H1 (cell line): ENCODE measurements around the gene DIP2C. TPM values are rescaled to one million over a fixed set of nuclear protein-coding genes. Genes with fewer than 3 reads are reported as not detected.

Source experiments
- CTCF ChIA-PET: fragments of 300-600 bp; sonication (Branson Sonifier 250); formaldehyde crosslinking; loops from one replicate; lab custom pipeline; 2021; ENCODE audit not compliant: partially characterized antibody; lab: Charles Lee
- POLR2A ChIA-PET: fragments of 300-600 bp; sonication (Branson Sonifier 250); formaldehyde crosslinking; loops from one replicate; lab custom pipeline; 2021; ENCODE audit warnings: inconsistent platforms; ENCODE audit not compliant: partially characterized antibody; lab: Charles Lee
- DNase-seq, 2 experiments: peaks; one replicate each; pipeline versions ENCODE4 v3.0.0 to v3.0.0-alpha.2; 2010 to 2022; ENCODE audit warnings: low spot score in 2 of 2, low read depth in 1 of 2, mixed read lengths in 1 of 2
- FAIRE-seq: peaks from 2 replicates; lab custom pipeline; 2011; peaks lifted over from hg19 to GRCh38; lab: Jason Lieb, UNC
- H2AFZ ChIP-seq: 2 replicates; pipeline ENCODE4 v1.8.1; 2012; ENCODE audit warnings: low read length, inconsistent platforms
- H2AK5ac ChIP-seq: 2 replicates; pipeline ENCODE4 v1.6.1; 2013; ENCODE audit warnings: low read depth, low read length
- H2BK120ac ChIP-seq: replicated peaks from 2 replicates; pipeline ENCODE3; 2013; ENCODE audit warnings: low read depth, low read length, inconsistent platforms
- H2BK12ac ChIP-seq: 2 replicates; pipeline ENCODE4 v1.6.1; 2013; ENCODE audit warnings: low read depth, low read length
- H2BK15ac ChIP-seq: 2 replicates; pipeline ENCODE4 v1.6.1; 2013; ENCODE audit warnings: low read length
- H2BK20ac ChIP-seq: 2 replicates; pipeline ENCODE4 v1.6.1; 2013; ENCODE audit warnings: low read length
- H2BK5ac ChIP-seq: 2 replicates; pipeline ENCODE4 v1.6.1; 2013; ENCODE audit warnings: low read depth, low read length
- H3K14ac ChIP-seq: 2 replicates; pipeline ENCODE4 v1.6.1; 2013; ENCODE audit warnings: inconsistent platforms; ENCODE audit not compliant: insufficient read length
- H3K18ac ChIP-seq: 2 replicates; pipeline ENCODE4 v1.6.1; 2013; ENCODE audit warnings: low read length; ENCODE audit errors: extremely low read depth
- H3K23ac ChIP-seq: 2 replicates; pipeline ENCODE4 v1.6.1; 2013; ENCODE audit warnings: inconsistent platforms; ENCODE audit not compliant: insufficient read length
- H3K23me2 ChIP-seq: 2 replicates; pipeline ENCODE4 v1.6.1; 2013; ENCODE audit warnings: low read depth, low read length
- H3K27ac ChIP-seq: 2 replicates; pipeline ENCODE4 v1.6.1; 2011; ENCODE audit warnings: low read depth, low read length, inconsistent platforms
- H3K27me3 ChIP-seq, 4 experiments: replicated peaks in 1 of 4; 1 replicate in 1 of 4; 2 replicates in 3 of 4; pipeline versions ENCODE4 v1.6.1 to v1.8.1; 2011 to 2013; ENCODE audit warnings: low read length in 3 of 4, mild to moderate bottlenecking in 3 of 4, inconsistent platforms in 2 of 4, mixed read lengths in 2 of 4, moderate library complexity in 1 of 4; ENCODE audit not compliant: control insufficient read depth in 3 of 4, insufficient read depth in 3 of 4; ENCODE audit errors: extremely low read depth in 1 of 4
- H3K36me3 ChIP-seq, 4 experiments: 2 replicates each; pipeline versions ENCODE4 v1.6.1 to v1.8.1; 2011 to 2013; ENCODE audit warnings: mild to moderate bottlenecking in 4 of 4, low read length in 3 of 4, moderate library complexity in 2 of 4, control low read depth in 1 of 4, inconsistent platforms in 1 of 4; ENCODE audit not compliant: insufficient read depth in 4 of 4, control insufficient read depth in 2 of 4
- H3K4ac ChIP-seq: replicated peaks from 2 replicates; pipeline ENCODE3; 2013; ENCODE audit warnings: low read length, low read depth, mixed read lengths, inconsistent platforms; ENCODE audit not compliant: insufficient read length
- H3K4me1 ChIP-seq, 4 experiments: replicated peaks in 1 of 4; 1 replicate in 1 of 4; 2 replicates in 3 of 4; pipeline versions ENCODE4 v1.6.1 to v1.8.1; 2011 to 2013; ENCODE audit warnings: low read length in 3 of 4, inconsistent platforms in 2 of 4, mixed read lengths in 1 of 4; ENCODE audit not compliant: insufficient read depth in 4 of 4, control insufficient read depth in 3 of 4
- H3K4me2 ChIP-seq, 2 experiments: 2 replicates each; pipeline versions ENCODE4 v1.6.1 to v1.8.1; 2011 to 2013; ENCODE audit warnings: low read depth in 2 of 2, low read length in 2 of 2, control low read depth in 1 of 2, inconsistent platforms in 1 of 2, mild to moderate bottlenecking in 1 of 2; ENCODE audit not compliant: insufficient read depth in 1 of 2
- H3K4me3 ChIP-seq, 4 experiments: fragments of 200-600, 300-600 bp in 1 of 4; sonication (generic), shearing (Covaris generic), sonication (Bioruptor Twin) in 1 of 4; 2 replicates each; pipeline versions ENCODE4 v1.5.1 to v1.8.1; 2011 to 2016; ENCODE audit warnings: low read length in 4 of 4, low read depth in 3 of 4, control low read depth in 2 of 4, inconsistent platforms in 2 of 4, mild to moderate bottlenecking in 2 of 4, mixed read lengths in 1 of 4, moderate library complexity in 1 of 4; ENCODE audit not compliant: insufficient read depth in 2 of 4; ENCODE audit errors: extremely low read depth in 1 of 4
- H3K56ac ChIP-seq: replicated peaks from 2 replicates; pipeline ENCODE3; 2013; ENCODE audit warnings: low read depth, mild to moderate bottlenecking, mixed read lengths, low read length, inconsistent platforms; ENCODE audit not compliant: insufficient read length
- H3K79me1 ChIP-seq: 2 replicates; pipeline ENCODE4 v1.6.1; 2013; ENCODE audit warnings: low read depth, low read length, control low read depth
- H3K79me2 ChIP-seq, 2 experiments: 2 replicates each; pipeline versions ENCODE4 v1.6.1 to v1.8.1; 2012 to 2013; ENCODE audit warnings: low read length in 2 of 2, mild to moderate bottlenecking in 2 of 2, inconsistent platforms in 1 of 2; ENCODE audit not compliant: insufficient read depth in 2 of 2, control insufficient read depth in 1 of 2
- H3K9ac ChIP-seq, 4 experiments: replicated peaks in 1 of 4; 1 replicate in 1 of 4; 2 replicates in 3 of 4; pipeline versions ENCODE4 v1.6.1 to v1.8.1; 2011 to 2013; ENCODE audit warnings: low read depth in 3 of 4, low read length in 3 of 4, control low read depth in 2 of 4, mild to moderate bottlenecking in 2 of 4, moderate library complexity in 2 of 4, inconsistent platforms in 1 of 4; ENCODE audit errors: extremely low read depth in 1 of 4
- H3K9me3 ChIP-seq, 2 experiments: 2 replicates each; pipeline versions ENCODE4 v1.6.1 to v1.8.1; 2012 to 2013; ENCODE audit warnings: mild to moderate bottlenecking in 2 of 2, moderate library complexity in 2 of 2, control low read depth in 1 of 2, inconsistent platforms in 1 of 2, low read depth in 1 of 2, low read length in 1 of 2, mixed read lengths in 1 of 2; ENCODE audit not compliant: insufficient read depth in 2 of 2
- H4K20me1 ChIP-seq, 2 experiments: replicated peaks in 1 of 2; 2 replicates each; pipeline versions ENCODE3 to v1.8.1; 2011 to 2013; ENCODE audit warnings: inconsistent platforms in 2 of 2, low read length in 2 of 2, mild to moderate bottlenecking in 1 of 2; ENCODE audit not compliant: insufficient read depth in 2 of 2, control insufficient read depth in 1 of 2
- H4K5ac ChIP-seq: 2 replicates; pipeline ENCODE4 v1.6.1; 2013; ENCODE audit warnings: low read length, low read depth, mixed read lengths, inconsistent platforms; ENCODE audit not compliant: insufficient read length
- H4K8ac ChIP-seq: 2 replicates; pipeline ENCODE4 v1.8.0; 2013; ENCODE audit warnings: mild to moderate bottlenecking, moderate library complexity, low read length, inconsistent platforms; ENCODE audit not compliant: insufficient read depth; ENCODE audit errors: extremely low read depth
- H4K91ac ChIP-seq: replicated peaks from 2 replicates; pipeline ENCODE3; 2013; ENCODE audit warnings: low read length, mixed read lengths, inconsistent platforms; ENCODE audit not compliant: insufficient read length
- CHD2 ChIP-seq: IDR thresholded peaks from 2 replicates; pipeline ENCODE4 v1.6.1; 2012; ENCODE audit warnings: low read length, improper control_type of control experiment
- CREB1 ChIP-seq: IDR thresholded peaks from 2 replicates; pipeline ENCODE4 v1.6.1; 2012; ENCODE audit warnings: inconsistent platforms
- EZH2 ChIP-seq: fragments of 200-600 bp; sonication (generic); IDR thresholded peaks from 2 replicates; pipeline ENCODE4 v1.7.1; 2012; ENCODE audit warnings: low read depth, mild to moderate bottlenecking, moderate library complexity, low read length, inconsistent platforms; ENCODE audit not compliant: severe bottlenecking
- KDM1A ChIP-seq: fragments of 200-600, 300-600 bp; sonication (generic); IDR thresholded peaks from 2 replicates; pipeline ENCODE4 v1.7.1; 2016; ENCODE audit warnings: mild to moderate bottlenecking, low read length, borderline replicate concordance
- SUZ12 ChIP-seq: fragments of 200-600 bp; sonication (generic); IDR thresholded peaks from 2 replicates; pipeline ENCODE4 v1.6.1; 2012; ENCODE audit warnings: mild to moderate bottlenecking, inconsistent platforms, low read length, moderate library complexity, mixed read lengths
- TAF7 ChIP-seq: optimal IDR thresholded peaks from 2 replicates; pipeline ENCODE3; 2011; ENCODE audit warnings: low read depth, mild to moderate bottlenecking, inconsistent platforms, low read length, moderate library complexity, borderline replicate concordance
- TBP ChIP-seq: IDR thresholded peaks from 2 replicates; pipeline ENCODE4 v1.6.1; 2011; ENCODE audit warnings: low read depth, low read length, improper control_type of control experiment
- YY1 ChIP-seq: IDR thresholded peaks from 2 replicates; pipeline ENCODE4 v1.6.1; 2011; ENCODE audit warnings: low read depth, mild to moderate bottlenecking, low read length
- WGBS, 2 experiments: shearing (Covaris generic) in 1 of 2; methylation state at CpG; one replicate each; pipeline versions ENCODE4 v1.1.6 to v1.1.7; 2013 to 2015; ENCODE audit warnings: low lambda C conversion rate in 2 of 2, mixed read lengths in 2 of 2, inconsistent platforms in 1 of 2, low coverage in 1 of 2, missing lambda C conversion rate in 1 of 2; ENCODE audit not compliant: insufficient replicate concordance in 2 of 2, insufficient coverage in 1 of 2, insufficient read length in 1 of 2; ENCODE audit errors: extremely low coverage in 1 of 2, missing lambda C conversion rate in 1 of 2; 5-methylcytosine and 5-hydroxymethylcytosine counted together
- polyA plus RNA-seq, 7 experiments: library from polyadenylated mRNA; depleted of rRNA in 3 of 7; stranded (reverse) in 5 of 7; unstranded in 2 of 7; fragments of >200 nt in 5 of 7; fragments of 200-250 nt in 2 of 7; gene quantifications; 1 replicate in 5 of 7; 2 replicates in 1 of 7; 4 replicates in 1 of 7; pipeline versions ENCODE4 v1.2.1 to v1.2.3, GENCODE V29; 2011 to 2013; ENCODE audit warnings: missing spikeins in 2 of 7, mixed read lengths in 2 of 7
- total RNA-seq: library from RNA; stranded (reverse); fragmentation: NEBNext Ultra II Directional; extraction: Animal tissue kit (Norgen Biotek cat#: 25700); gene quantifications from 2 replicates; pipeline ENCODE4 v1.2.1, GENCODE V29; 2021
- TF ChIP-seq, protein P1 (sequence below): IDR thresholded peaks from 2 replicates; pipeline ENCODE4 v1.6.1; 2012; ENCODE audit warnings: low read length, inconsistent platforms

DIP2C gene
- total and polyA plus RNA-seq, 2 of the 8 experiments (the other 6 are each of a cell fraction or from before 2014, with no cell fraction given): 3.8 to 9.3 TPM

DNA sequence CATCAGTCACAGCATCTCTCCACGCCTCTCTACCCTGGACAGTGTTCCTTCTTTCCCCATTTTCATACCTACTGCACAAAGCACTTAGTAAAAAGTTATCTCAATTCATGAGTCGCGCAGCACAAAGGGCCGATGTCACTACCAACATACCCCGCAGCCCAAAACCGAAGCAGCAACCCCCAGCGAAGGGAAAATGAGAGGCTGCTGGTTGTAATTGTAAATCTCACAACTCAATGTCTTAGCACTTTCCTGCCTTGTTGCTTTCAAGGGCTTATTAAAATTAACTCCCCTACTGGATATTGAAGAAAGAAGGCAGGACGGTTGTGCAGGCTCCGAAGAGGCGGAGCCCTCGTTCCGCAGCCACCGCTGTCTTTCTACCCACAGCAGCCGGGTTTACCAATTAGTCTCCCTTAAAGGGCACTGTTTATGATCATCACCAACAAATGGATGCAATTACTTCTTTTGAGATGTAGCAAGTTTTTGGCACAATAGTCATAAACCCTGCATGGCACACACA lies 6.5 kb downstream of the DIP2C start:
- Histone ChIP-seq H3K79me1 (peaks cover 17% of the 10 kb centered on the region), H3K56ac (no peak overlapping the region), H3K79me2 (peaks cover 0 to 55% of the 10 kb centered on the region in 2 experiments; a peak in 2 of 4 replicates), H4K8ac (no peak overlapping the region), H2BK12ac (no peak overlapping the region), H3K36me3 (no peaks in the 10 kb centered on the region), H2AFZ (no peak overlapping the region), H3K27ac (no peak overlapping the region), H3K23ac (no peak overlapping the region), H3K4me2 (peak overlapping the region in 1 of 2 experiments; percentile 43; a peak in 1 of 4 replicates), H2BK5ac (no peak overlapping the region), H4K20me1 (peaks cover 14 to 25% of the 10 kb centered on the region in 2 experiments), H3K9me3 (no peaks in the 10 kb centered on the region), H2BK20ac (no peak overlapping the region), H3K23me2 (no peaks in the 10 kb centered on the region), H4K5ac (no peak overlapping the region), H4K91ac (no peak overlapping the region), H3K18ac (no peak overlapping the region), H3K4me1 (peaks cover 0 to 4% (median under 1%) of the 10 kb centered on the region in 4 experiments; a peak in 2 of 7 replicates), H3K9ac (no peak overlapping the region), H2BK120ac (no peak overlapping the region), H3K27me3 (no peaks in the 10 kb centered on the region; a peak in 1 of 7 replicates), H3K14ac (no peak overlapping the region), H3K4me3 (no peak overlapping the region; a peak in 1 of 8 replicates), H2AK5ac (no peak overlapping the region), H3K4ac (no peak overlapping the region), H2BK15ac (no peak overlapping the region)
- no peak for FAIRE-seq
- DNase-seq: no peak
- ChIA-PET POLR2A (no interaction called here), CTCF (interaction anchor here (0.6 kb wide), 1 partner anchor 373 kb away, joined by 4 read pairs; no protein-coding TSS in a partner anchor)
- WGBS, 2 experiments: 83% methylated on average over 14 of the region's 14 CpGs; no CpG with 5 or more reads in 1 of the 2 experiments
- no peak for TF ChIP-seq TAF7
- no peak for TF ChIP-seq SUZ12
- TF ChIP-seq CREB1: no peak
- no peak for TF ChIP-seq EZH2
- TF ChIP-seq CHD2: no peak
- no peak for TF ChIP-seq TBP
- TF ChIP-seq KDM1A: no peak
- no peak for TF ChIP-seq YY1
- TF ChIP-seq, protein P1, sequence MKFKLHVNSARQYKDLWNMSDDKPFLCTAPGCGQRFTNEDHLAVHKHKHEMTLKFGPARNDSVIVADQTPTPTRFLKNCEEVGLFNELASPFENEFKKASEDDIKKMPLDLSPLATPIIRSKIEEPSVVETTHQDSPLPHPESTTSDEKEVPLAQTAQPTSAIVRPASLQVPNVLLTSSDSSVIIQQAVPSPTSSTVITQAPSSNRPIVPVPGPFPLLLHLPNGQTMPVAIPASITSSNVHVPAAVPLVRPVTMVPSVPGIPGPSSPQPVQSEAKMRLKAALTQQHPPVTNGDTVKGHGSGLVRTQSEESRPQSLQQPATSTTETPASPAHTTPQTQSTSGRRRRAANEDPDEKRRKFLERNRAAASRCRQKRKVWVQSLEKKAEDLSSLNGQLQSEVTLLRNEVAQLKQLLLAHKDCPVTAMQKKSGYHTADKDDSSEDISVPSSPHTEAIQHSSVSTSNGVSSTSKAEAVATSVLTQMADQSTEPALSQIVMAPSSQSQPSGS: no peak
